ENCODE data around the gene IER3. TPM values are rescaled to one million over a fixed set of nuclear protein-coding genes. Genes with fewer than 3 reads are reported as not detected.

IER3 gene
- total and polyA plus RNA-seq, 9 of the 15 experiments (the other 6 are each of a cell fraction or from before 2014, with no cell fraction given) = 1.5 to 30.0 (median 11.5) TPM

- 0 out of 2 replicates have a peak, but pooled peaks have one; percentile 28 for TF ChIP-seq ZNF24 (IDR thresholded peaks at IDR 0.05)
- peak; percentile 79; the same call in 1 of the 2 replicates for TF ChIP-seq THAP7 (CRISPR knock-in tag; IDR thresholded peaks at IDR 0.05)
- TF ChIP-seq ZNF41 (CRISPR knock-in tag; conservative IDR thresholded peaks at IDR 0.05) = peak; percentile 78; the same call in 1 of the 2 replicates
- 0 out of 2 replicates have a peak, but pooled peaks have one; percentile 44 for TF ChIP-seq ZFP1 (CRISPR knock-in tag; IDR thresholded peaks at IDR 0.05)
- TF ChIP-seq ATF2 (CRISPR knock-in tag; IDR thresholded peaks at IDR 0.05) = no peak
- peak; percentile 53; the same call in 1 of the 2 replicates for TF ChIP-seq JUND (IDR thresholded peaks at IDR 0.05; ENCODE audit: borderline replicate concordance, low read depth, low read length)
- no peak for TF ChIP-seq JUND (tag; IDR thresholded peaks at IDR 0.05; ENCODE audit: borderline replicate concordance, low read depth, low read length)
- no peak for TF ChIP-seq NR3C1 (CRISPR knock-in tag; IDR thresholded peaks at IDR 0.05)
- TF ChIP-seq OTX1 (CRISPR knock-in tag; IDR thresholded peaks at IDR 0.05) = peak; percentile 89
- TF ChIP-seq GTF2A2 (tag; IDR thresholded peaks at IDR 0.05) = no peak
- no peak for TF ChIP-seq RFX5 (IDR thresholded peaks at IDR 0.05; ENCODE audit: low read depth, low read length)
- peak; percentile 86 for TF ChIP-seq U2AF1 (optimal IDR thresholded peaks at IDR 0.05; ENCODE audit: low read depth, low read length)
- TF ChIP-seq MAFF (IDR thresholded peaks at IDR 0.05; ENCODE audit: low read length) = no peak; the same call in 1 of the 2 replicates
- no peak; the same call in 1 of the 2 replicates for TF ChIP-seq SIN3B (IDR thresholded peaks at IDR 0.05; ENCODE audit: low read depth)
- no peak for TF ChIP-seq ZNF408 (CRISPR knock-in tag; IDR thresholded peaks at IDR 0.05; ENCODE audit: low read depth)
- TF ChIP-seq ATF1 (CRISPR knock-in tag; IDR thresholded peaks at IDR 0.05) = 0 out of 2 replicates have a peak, but pooled peaks have one; percentile 4
- TF ChIP-seq ATF1 (tag; IDR thresholded peaks at IDR 0.05) = peak; percentile 84
- TF ChIP-seq NEUROD1 (IDR thresholded peaks at IDR 0.05; ENCODE audit: borderline replicate concordance, low read depth, low read length, partially characterized antibody) = no peak
- no peak for TF ChIP-seq XRCC4 (IDR thresholded peaks at IDR 0.05; ENCODE audit: extremely low read depth, insufficient read depth, insufficient read length)
- TF ChIP-seq ZNF444 (CRISPR knock-in tag; IDR thresholded peaks at IDR 0.05) = peak; percentile 75; the same call in 1 of the 2 replicates
- no peak for TF ChIP-seq SETDB1 (IDR thresholded peaks at IDR 0.05; ENCODE audit: low read length)
- TF ChIP-seq MECOM (CRISPR knock-in tag; IDR thresholded peaks at IDR 0.05) = no peak
- TF ChIP-seq CTCF (IDR thresholded peaks at IDR 0.05 in 2 of 3, conservative IDR thresholded peaks at IDR 0.05 in 1 of 3; ENCODE audit: insufficient read depth in 2 of 3, low read depth in 1 of 3, low read length in 3 of 3) = peak; percentile 28 to 61 (median 53); a peak in 3 of 6 replicates
- no peak; the same call in 1 of the 2 replicates for TF ChIP-seq XRCC5 (IDR thresholded peaks at IDR 0.05; ENCODE audit: low read depth, low read length)
- no peak for TF ChIP-seq CBX1 (IDR thresholded peaks at IDR 0.05; ENCODE audit: low read depth)
- TF ChIP-seq YY1 (IDR thresholded peaks at IDR 0.05; ENCODE audit: borderline replicate concordance in 1 of 3, control insufficient read depth in 1 of 3, extremely low read depth in 1 of 3, insufficient read depth in 3 of 3, insufficient read length in 1 of 3, insufficient replicate concordance in 2 of 3, low read depth in 1 of 3, low read length in 2 of 3) = peak in 1 of 3 experiments; percentile 60
These were observed 22.9 kb downstream of the IER3 start (continued) for GRCh38 chr6:30721198-30722024.
